ENCODE measurements around the gene ZNF174. TPM values are rescaled to one million over a fixed set of nuclear protein-coding genes. Genes with fewer than 3 reads are reported as not detected.

Gene ZNF174
- polyA plus RNA-seq, 1 donor from 2014 or later, result 13.0 TPM

- H3F3A ChIP-seq (ENCODE audit: insufficient read depth, low read length, poor library complexity, severe bottlenecking), result no peaks in the 10 kb centered on the region
- TF ChIP-seq CTCF (IDR thresholded peaks at IDR 0.05; ENCODE audit: poor library complexity, severe bottlenecking) (no peak), MXI1 (conservative IDR thresholded peaks at IDR 0.05; ENCODE audit: poor library complexity, severe bottlenecking) (no peak), RAD21 (conservative IDR thresholded peaks at IDR 0.05) (no peak)
- peaks cover 15% of the 10 kb centered on the region for H3K36me3 ChIP-seq (ENCODE audit: insufficient read depth, low read length)
- no peak overlapping the region for H3K27ac ChIP-seq (ENCODE audit: low read length)
- no peaks in the 10 kb centered on the region for H3K79me2 ChIP-seq (replicated peaks; ENCODE audit: insufficient read depth, low read length)
- no peaks in the 10 kb centered on the region for H3K27me3 ChIP-seq (ENCODE audit: insufficient read depth, low read depth, low read length)
- H3K9me2 ChIP-seq (ENCODE audit: insufficient read depth, low read length), result no peaks in the 10 kb centered on the region
- no peak overlapping the region for H2AFZ ChIP-seq (ENCODE audit: low read depth, low read length)
- peaks cover 14% of the 10 kb centered on the region for H3K9me3 ChIP-seq (ENCODE audit: low read length)
- no peak overlapping the region for H3K4me3 ChIP-seq (ENCODE audit: low read length)
- no peaks in the 10 kb centered on the region for H4K20me1 ChIP-seq (ENCODE audit: insufficient read depth)
- H3K4me2 ChIP-seq (ENCODE audit: low read length), result no peak overlapping the region
- H3K9ac ChIP-seq (ENCODE audit: low read length), result no peak overlapping the region
Observed at GRCh38 chr16:3377917-3378316, 23.1 kb upstream of the ZNF174 start.

GRCh38 chr16:3383045-3383448 lies 18.0 kb upstream of the ZNF174 start:
- peaks cover 29% of the 10 kb centered on the region for H3K36me3 ChIP-seq (ENCODE audit: insufficient read depth, low read length)
- no peak overlapping the region for H3K4me3 ChIP-seq (ENCODE audit: low read length)
- H3K27ac ChIP-seq (ENCODE audit: low read length), result no peak overlapping the region
- no peak overlapping the region for H3K9ac ChIP-seq (ENCODE audit: low read length)
- H3K27me3 ChIP-seq (ENCODE audit: insufficient read depth, low read depth, low read length), result no peaks in the 10 kb centered on the region
- H3K4me2 ChIP-seq (ENCODE audit: low read length), result no peak overlapping the region
- H3K9me3 ChIP-seq (ENCODE audit: low read length), result peaks cover 27% of the 10 kb centered on the region
- no peaks in the 10 kb centered on the region for H3K79me2 ChIP-seq (replicated peaks; ENCODE audit: insufficient read depth, low read length)
- TF ChIP-seq REST (IDR thresholded peaks at IDR 0.05; ENCODE audit: borderline replicate concordance) (no peak), POLR2AphosphoS5 (IDR thresholded peaks at IDR 0.05) (no peak), EZH2 (IDR thresholded peaks at IDR 0.05; ENCODE audit: borderline replicate concordance, insufficient read depth, low read length, poor library complexity, severe bottlenecking) (no peak), CTCF (IDR thresholded peaks at IDR 0.05; ENCODE audit: poor library complexity, severe bottlenecking) (no peak), MXI1 (conservative IDR thresholded peaks at IDR 0.05; ENCODE audit: poor library complexity, severe bottlenecking) (no peak), TAF1 (IDR thresholded peaks at IDR 0.05; ENCODE audit: low read depth) (no peak), RAD21 (conservative IDR thresholded peaks at IDR 0.05) (no peak), EP300 (conservative IDR thresholded peaks at IDR 0.05; ENCODE audit: poor library complexity, severe bottlenecking) (no peak), SMC3 (conservative IDR thresholded peaks at IDR 0.05; ENCODE audit: poor library complexity) (no peak)
- H3F3A ChIP-seq (ENCODE audit: insufficient read depth, low read length, poor library complexity, severe bottlenecking), result no peaks in the 10 kb centered on the region
- no peaks in the 10 kb centered on the region for H4K20me1 ChIP-seq (ENCODE audit: insufficient read depth)
- no peaks in the 10 kb centered on the region for H3K9me2 ChIP-seq (ENCODE audit: insufficient read depth, low read length)
- H2AFZ ChIP-seq (ENCODE audit: low read depth, low read length), result no peak overlapping the region

Measured in neural cell (in vitro differentiated cells).